ENCODE measurements around the gene SLC35F6. TPM values are rescaled to one million over a fixed set of nuclear protein-coding genes. Genes with fewer than 3 reads are reported as not detected.
A peak's percentile ranks its signal among the peaks of the same experiment; 100 is the strongest.

SLC35F6 gene
- polyA plus RNA-seq, 1 donor (not counting 4 experiments of a cell fraction or from before 2014, with no cell fraction given) = 25.7 TPM

GRCh38 chr2:26809211-26809610 lies 45.1 kb downstream of the SLC35F6 start:
- Histone ChIP-seq H2AFZ (ENCODE audit: control insufficient read depth, low read length) (no peak overlapping the region), H3K4me1 (ENCODE audit: control insufficient read depth, extremely low read depth, insufficient read depth, low read length) (peaks cover 21% of the 10 kb centered on the region), H3K36me3 (ENCODE audit: control insufficient read depth in 2 of 2, extremely low read depth in 1 of 2, insufficient read depth in 2 of 2, low read length in 2 of 2) (no peaks in the 10 kb centered on the region)

GRCh38 chr2:26809876-26810577 lies 45.9 kb downstream of the SLC35F6 start:
- dilution Hi-C loops (cut with MboI; ENCODE audit: extremely low pct_ligation_motif_present, low sequenced_read_pairs) = no loop called here
- H3K36me3 ChIP-seq (ENCODE audit: control insufficient read depth in 2 of 2, extremely low read depth in 1 of 2, insufficient read depth in 2 of 2, low read length in 2 of 2) = no peaks in the 10 kb centered on the region
- no peak overlapping the region for H2AFZ ChIP-seq (ENCODE audit: control insufficient read depth, low read length)
- H3K9me3 ChIP-seq (ENCODE audit: control insufficient read depth, low read depth, low read length) = no peaks in the 10 kb centered on the region
- H4K20me1 ChIP-seq (ENCODE audit: control insufficient read depth, extremely low read depth, insufficient read depth, low read length) = no peaks in the 10 kb centered on the region
- no peaks in the 10 kb centered on the region for H3K9me1 ChIP-seq (ENCODE audit: control insufficient read depth, extremely low read depth, insufficient read depth, low read length)
- no peak overlapping the region for H3K4me2 ChIP-seq (ENCODE audit: control insufficient read depth, extremely low read depth, insufficient read depth, low read depth, low read length)
- TF ChIP-seq EZH2 (IDR thresholded peaks at IDR 0.05; ENCODE audit: low read length) (no peak), CTCF (optimal IDR thresholded peaks at IDR 0.05 in 1 of 3, IDR thresholded peaks at IDR 0.05 in 1 of 3, conservative IDR thresholded peaks at IDR 0.05 in 1 of 3; ENCODE audit: extremely low read depth in 1 of 3, insufficient read depth in 2 of 3, low read length in 3 of 3) (no peak)
- no peak overlapping the region for H3K27ac ChIP-seq (ENCODE audit: control insufficient read depth, insufficient read depth, low read length)
- H3K79me2 ChIP-seq (ENCODE audit: control insufficient read depth, insufficient read depth, low read length) = no peaks in the 10 kb centered on the region
- no peaks in the 10 kb centered on the region for H3K27me3 ChIP-seq (ENCODE audit: control insufficient read depth, extremely low read depth, insufficient read depth, low read length)
- FAIRE-seq (no peak), DNase-seq (ENCODE audit: low read depth, low spot score) (no peak)
- H3K4me1 ChIP-seq (ENCODE audit: control insufficient read depth, extremely low read depth, insufficient read depth, low read length) = peaks cover 17% of the 10 kb centered on the region
- H3K4me3 ChIP-seq (ENCODE audit: control insufficient read depth in 2 of 3, extremely low read depth in 1 of 3, insufficient read depth in 2 of 3, low read depth in 1 of 3, low read length in 3 of 3) = no peak overlapping the region
- H3K9ac ChIP-seq (ENCODE audit: control insufficient read depth, extremely low read depth, insufficient read depth, low read length) = no peak overlapping the region

More at GRCh38 chr2:26809211-26809610, 45.1 kb downstream of the SLC35F6 start:
- no peaks in the 10 kb centered on the region for H3K27me3 ChIP-seq (ENCODE audit: control insufficient read depth, extremely low read depth, insufficient read depth, low read length)
- peak overlapping the region; percentile 16 for H3K4me2 ChIP-seq (ENCODE audit: control insufficient read depth, extremely low read depth, insufficient read depth, low read depth, low read length)
- FAIRE-seq (no peak), DNase-seq (ENCODE audit: low read depth, low spot score) (no peak)
- H4K20me1 ChIP-seq (ENCODE audit: control insufficient read depth, extremely low read depth, insufficient read depth, low read length) = no peaks in the 10 kb centered on the region
- H3K9me3 ChIP-seq (ENCODE audit: control insufficient read depth, low read depth, low read length) = no peaks in the 10 kb centered on the region
- dilution Hi-C loops (cut with MboI; ENCODE audit: extremely low pct_ligation_motif_present, low sequenced_read_pairs) = no loop called here
- TF ChIP-seq EZH2 (IDR thresholded peaks at IDR 0.05; ENCODE audit: low read length) (no peak), CTCF (optimal IDR thresholded peaks at IDR 0.05 in 1 of 3, IDR thresholded peaks at IDR 0.05 in 1 of 3, conservative IDR thresholded peaks at IDR 0.05 in 1 of 3; ENCODE audit: extremely low read depth in 1 of 3, insufficient read depth in 2 of 3, low read length in 3 of 3) (no peak)
- no peaks in the 10 kb centered on the region for H3K9me1 ChIP-seq (ENCODE audit: control insufficient read depth, extremely low read depth, insufficient read depth, low read length)
- H3K9ac ChIP-seq (ENCODE audit: control insufficient read depth, extremely low read depth, insufficient read depth, low read length) = no peak overlapping the region
- no peak overlapping the region for H3K27ac ChIP-seq (ENCODE audit: control insufficient read depth, insufficient read depth, low read length)
- H3K4me3 ChIP-seq (ENCODE audit: control insufficient read depth in 2 of 3, extremely low read depth in 1 of 3, insufficient read depth in 2 of 3, low read depth in 1 of 3, low read length in 3 of 3) = no peak overlapping the region
- H3K79me2 ChIP-seq (ENCODE audit: control insufficient read depth, insufficient read depth, low read length) = no peaks in the 10 kb centered on the region

All from keratinocyte (primary cell).